HTERT RPE-1 (cell line): ENCODE results near the gene WASF2.
"Not testable (repeated sequence)": the region's sequence is repeated elsewhere in the genome, so short reads cannot be mapped to it uniquely, and the experiment has no call there.

Experiments
- in situ Hi-C: fragments of 300-500 bp; cut with MboI; formaldehyde crosslinking; loops from 4 replicates; pipeline ENCODE4 v1.14.3; 2020; ENCODE audit warnings: low sequenced_read_pairs

WASF2 gene

DNA sequence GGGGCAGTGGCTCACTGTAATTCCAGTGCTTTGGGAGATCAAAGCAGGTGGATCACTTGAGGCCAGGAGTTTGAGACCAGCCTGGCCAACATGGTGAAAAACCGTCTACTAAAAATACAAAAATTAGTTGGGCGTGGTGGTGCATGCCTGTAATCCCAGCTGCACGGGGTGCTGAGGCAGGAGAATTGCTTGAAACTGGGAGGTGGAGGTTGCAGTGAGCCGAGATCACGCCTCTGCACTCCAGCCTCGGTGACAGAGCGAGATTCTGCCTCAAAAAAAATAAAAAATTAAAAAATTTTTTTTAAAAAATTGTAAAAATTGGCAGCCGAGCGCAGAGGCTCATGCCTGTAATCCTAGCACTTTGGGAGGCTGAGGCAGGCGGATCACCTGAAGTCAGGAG lies 31.4 kb downstream of the WASF2 start:
- in situ Hi-C loops: not testable (repeated sequence)

DNA sequence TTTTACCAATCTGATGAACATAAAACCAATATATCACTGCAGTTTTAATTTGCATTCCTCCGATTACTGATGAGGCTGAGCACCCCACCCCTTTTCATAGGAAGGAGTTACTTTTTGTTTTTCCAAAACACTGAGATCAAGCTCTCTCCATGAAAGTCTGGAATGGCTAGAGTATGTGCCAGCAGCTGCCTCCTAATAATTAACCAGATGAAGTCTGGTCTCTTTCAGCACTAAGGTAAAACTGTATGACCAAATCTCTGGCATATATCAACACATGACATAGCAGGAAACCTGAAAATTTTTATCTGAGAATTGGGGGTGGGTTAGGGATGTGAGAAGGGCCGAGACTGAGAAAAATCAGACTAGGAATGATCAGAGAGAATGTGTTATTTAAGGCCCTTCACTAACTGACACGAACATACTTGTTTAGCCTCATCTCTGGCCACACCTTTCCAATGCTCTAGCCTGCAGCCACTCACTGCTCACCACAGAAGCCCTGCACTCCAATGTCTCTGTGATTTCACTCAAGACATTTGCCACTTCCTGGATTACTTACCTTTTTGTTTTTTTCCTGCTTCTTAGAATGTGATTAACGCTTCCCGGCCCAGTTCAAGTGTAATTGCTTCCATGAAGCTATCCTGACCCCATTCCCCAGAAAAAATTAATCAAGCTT lies 34.7 kb downstream of the WASF2 start:
- in situ Hi-C loops: no loop called here

DNA sequence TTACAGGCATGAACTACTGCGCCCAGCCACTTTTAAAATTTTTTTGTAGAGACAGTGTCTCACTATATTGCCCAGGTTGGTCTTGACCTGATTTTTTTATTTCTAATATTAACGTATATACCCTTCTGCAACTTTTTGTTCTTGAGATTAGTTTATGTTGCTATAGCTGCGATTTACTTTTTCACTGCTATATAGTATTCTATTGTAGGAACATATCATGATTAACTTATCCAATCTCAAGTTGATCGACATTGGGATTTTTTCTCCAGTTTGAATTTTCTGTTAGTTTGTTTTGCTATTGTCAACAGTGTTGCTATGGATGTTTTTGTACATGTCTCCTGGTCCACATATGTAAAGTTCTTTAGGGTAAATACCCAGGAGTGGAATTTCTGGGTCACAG lies 35.4 kb downstream of the WASF2 start:
- in situ Hi-C loops: no loop called here

DNA sequence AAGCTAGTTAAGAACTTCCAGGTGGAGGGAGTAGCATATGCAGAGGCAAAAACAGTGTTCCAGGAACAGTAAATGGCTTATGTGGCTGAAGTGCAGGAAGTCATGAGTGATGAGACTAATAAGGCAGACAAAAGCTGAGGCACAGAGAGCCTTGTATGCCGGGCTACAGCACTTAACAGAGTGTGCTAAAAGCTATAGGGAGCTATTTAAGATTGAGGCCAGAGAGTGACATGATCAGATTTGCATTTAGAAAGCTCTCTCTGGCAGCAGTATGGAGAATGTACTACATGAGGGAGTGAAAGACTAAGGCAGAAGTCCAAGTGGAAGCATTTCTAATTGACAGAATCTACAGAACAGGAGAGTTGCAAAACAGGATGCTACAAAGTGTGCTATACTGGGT lies 38.6 kb downstream of the WASF2 start:
- in situ Hi-C loops: no loop called here

DNA sequence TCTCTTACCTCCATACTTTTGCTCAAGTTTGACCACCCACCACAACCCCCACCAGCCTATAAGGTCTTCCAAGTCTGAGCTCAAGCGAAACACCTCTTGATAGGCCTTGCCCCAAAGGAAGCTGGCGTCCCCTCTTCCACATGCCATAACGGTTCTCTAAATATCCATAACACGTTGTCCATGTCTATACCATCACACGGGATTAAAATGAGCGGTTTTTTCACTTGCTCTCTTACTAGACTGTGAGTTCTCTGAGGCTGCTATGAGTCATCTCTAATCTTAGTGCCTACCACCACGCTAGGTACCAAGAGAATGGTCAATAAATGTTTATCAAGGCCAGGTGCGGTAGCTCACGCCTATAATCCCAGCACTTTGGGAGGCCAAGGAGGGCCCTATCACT lies 41.0 kb downstream of the WASF2 start:
- in situ Hi-C loops: no loop called here

DNA sequence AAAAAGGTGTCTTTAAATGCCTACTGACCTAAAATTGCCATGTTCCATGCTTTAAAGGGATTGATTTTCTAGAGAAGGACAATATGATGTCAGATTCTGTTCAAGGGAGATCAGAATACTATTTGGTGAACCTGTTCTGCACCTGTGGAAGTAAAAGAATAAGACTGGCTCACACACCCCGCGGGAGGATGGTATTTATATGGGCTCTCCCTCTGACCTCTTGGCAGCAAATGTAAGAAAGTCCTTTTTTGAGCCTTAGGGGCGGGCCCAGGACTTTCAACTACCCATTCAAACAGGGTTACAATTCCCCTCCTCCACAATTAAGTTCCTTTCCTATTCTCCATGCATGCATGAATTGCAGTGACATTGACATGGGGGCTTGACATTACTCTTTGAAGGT lies 42.1 kb downstream of the WASF2 start:
- in situ Hi-C loops: no loop called here

DNA sequence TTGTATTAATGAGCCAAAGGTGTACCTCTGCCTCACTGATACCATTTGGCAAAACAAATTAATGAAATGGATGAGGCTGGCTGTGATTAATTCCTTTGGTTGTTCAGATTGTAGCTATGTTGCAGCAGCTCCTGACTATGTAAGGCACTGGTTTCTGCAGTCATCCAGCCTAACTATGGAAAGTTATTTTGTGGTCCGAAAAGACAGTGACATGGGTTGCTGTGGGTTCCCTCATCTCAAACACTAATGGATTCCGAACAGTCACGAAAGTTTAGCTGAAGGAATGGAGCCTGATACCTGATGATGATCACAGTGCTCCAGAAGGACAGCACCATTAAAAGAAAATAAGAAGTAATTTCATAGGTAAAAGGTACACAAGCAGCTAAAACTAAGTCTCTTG lies 42.6 kb downstream of the WASF2 start:
- in situ Hi-C loops: no loop called here

DNA sequence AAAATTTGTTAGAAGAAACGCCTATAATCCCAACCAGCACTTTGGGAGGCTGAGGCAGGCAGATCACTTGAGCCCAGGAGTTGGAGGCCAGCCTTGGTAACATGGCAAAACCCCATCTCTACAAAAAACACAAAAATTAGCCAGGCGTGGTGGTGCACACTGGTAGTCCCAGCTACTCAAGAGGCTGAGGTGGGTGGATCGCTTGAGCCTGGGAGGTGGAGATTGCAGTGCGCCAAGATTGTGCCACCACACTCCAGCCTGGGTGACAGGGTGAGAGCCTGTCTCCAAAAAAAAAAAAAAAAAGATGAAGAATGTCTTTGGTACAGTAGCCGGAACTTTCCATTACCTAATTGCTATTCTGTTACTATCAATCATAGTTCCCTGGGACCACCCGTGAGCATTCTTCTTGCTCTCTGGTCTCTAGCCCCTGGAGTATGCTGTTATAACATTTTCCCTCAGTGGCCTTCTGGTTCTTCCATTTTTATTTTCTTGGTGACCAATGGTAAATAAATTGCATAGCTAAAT lies 43.4 kb downstream of the WASF2 start:
- in situ Hi-C loops: no loop called here

DNA sequence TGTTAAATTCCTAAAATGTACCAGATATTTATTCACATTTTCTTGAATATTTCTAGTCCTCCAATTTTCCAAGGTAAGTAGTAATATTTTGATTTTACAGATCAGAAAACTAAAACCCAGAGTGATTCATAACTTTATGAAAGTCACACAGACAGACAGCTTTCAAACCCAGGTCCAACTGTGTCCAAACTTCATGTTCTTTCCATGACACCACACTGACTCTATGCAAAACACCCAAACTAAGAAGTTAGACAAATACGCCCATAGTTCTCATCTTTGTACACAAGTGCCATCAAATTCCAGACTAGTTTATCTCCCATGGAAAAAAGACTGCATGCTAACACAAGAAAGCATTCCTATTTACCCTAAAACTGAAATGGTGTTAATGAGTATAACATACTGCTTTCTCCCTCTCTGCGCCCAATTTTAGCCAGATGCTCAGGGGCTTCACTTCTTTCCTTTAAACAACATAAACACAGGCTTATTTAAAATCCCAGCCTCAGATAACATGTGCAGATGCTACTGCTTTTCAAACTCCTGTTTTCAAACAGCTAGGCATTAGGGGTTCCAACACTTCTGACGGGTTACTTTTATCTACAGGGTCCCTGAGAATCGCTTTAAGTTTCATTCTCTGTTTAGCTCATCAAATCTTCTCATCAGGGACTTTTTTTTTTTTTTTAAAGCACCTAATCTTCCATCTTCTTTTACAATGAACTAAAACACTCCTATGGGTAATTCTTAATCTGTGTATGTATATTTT lies 44.6 kb downstream of the WASF2 start:
- in situ Hi-C loops: no loop called here

DNA sequence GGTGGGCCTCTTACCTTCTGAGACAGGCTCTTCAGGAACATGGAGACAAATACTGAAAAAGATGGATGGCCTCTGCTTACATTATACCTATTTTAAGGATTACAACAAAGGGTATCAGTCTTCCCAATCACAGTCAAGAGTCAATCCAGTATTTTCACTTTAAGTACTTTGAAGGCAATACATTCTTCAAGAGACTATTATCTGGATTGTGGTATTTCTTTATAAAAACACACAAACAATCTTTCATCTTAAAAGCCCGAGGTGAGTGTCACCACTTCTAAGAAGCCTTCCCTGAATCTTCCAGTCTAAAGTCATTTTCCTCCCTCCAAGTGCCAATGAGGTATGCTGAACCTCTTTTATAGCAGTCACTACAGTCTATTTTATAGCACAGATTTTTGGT lies 45.3 kb downstream of the WASF2 start:
- in situ Hi-C loops: no loop called here

DNA sequence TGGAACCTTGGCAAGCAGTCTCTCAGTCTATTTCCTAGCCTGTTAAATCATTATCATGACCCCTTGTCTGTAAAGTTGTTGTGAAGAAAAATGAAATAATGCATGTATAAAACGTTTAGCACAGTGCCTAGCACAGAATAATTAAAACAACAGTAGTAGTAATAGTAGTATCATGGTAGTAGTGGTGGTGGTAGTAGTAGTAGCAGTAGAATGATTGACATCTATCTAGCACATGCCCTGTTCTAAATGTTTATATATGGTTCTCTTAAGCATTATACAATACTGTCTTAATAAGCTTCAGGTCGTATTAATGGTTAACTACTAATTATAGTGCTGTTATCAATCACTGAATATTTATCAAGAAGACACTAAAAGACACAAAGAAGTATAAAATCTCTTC lies 50.8 kb downstream of the WASF2 start:
- in situ Hi-C loops: no loop called here

DNA sequence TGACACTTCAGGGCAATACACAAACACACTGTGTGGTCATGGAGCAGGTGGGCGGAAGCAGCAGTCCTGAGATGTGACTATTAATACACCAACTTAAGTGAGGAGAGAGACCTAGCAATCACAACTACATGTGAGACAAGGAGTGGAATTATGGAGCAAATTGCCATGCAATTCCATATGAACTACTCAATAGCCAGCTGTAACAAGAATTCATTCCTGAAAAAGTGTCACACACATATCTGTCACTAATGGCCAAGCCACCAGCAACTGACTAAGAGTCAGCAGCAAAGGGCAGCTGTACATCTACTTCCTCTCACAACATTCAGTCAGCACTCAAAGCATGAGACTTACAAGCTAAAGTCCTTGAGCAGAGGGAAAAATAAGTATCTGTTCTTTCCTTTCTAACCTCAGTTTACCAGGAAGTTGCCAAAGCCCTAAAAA lies 51.3 kb downstream of the WASF2 start:
- in situ Hi-C loops: no loop called here

DNA sequence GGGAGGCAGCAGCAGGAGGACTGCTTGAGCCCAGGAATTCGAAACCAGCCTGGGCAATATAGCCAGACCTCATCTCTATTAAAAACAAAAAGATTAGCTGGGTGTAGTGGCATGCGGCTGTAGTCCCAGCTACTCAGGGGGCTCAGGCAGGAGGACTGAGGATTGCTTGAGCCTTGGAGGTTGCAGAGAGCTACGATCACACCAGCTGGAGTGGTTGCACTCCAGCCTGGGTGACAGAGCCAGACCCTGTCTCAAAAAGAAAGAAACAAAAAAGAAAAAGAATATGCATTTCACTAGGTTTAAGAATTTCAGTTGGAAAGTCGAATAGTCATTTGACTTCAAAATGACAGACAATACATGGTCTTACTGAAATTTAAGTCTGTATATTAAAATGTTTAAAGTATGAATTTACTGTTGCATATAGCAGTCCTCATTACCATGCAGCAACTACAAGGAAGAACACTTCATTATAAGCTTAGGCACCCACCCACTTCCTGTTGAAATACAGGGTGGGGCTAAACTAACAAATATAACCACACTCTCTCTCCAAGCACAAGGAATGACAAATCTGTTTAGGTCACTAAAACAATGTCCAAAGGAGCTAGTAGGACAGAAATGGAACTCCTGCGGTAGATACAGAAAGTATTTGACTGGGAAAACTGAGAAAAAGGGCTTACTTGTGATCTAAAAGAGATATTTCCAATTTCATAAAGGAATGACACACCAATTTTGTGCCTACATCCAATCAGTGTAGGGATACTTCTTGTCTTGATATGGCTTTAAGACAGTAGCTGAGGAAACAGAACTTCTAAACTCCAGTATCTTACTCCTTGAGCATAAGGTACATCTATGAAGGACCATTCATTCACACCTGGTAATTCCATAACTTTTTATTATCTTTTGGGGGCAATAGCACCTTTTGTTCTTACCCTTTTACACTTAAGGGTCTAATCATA lies 53.5 kb downstream of the WASF2 start:
- in situ Hi-C loops: no loop called here

DNA sequence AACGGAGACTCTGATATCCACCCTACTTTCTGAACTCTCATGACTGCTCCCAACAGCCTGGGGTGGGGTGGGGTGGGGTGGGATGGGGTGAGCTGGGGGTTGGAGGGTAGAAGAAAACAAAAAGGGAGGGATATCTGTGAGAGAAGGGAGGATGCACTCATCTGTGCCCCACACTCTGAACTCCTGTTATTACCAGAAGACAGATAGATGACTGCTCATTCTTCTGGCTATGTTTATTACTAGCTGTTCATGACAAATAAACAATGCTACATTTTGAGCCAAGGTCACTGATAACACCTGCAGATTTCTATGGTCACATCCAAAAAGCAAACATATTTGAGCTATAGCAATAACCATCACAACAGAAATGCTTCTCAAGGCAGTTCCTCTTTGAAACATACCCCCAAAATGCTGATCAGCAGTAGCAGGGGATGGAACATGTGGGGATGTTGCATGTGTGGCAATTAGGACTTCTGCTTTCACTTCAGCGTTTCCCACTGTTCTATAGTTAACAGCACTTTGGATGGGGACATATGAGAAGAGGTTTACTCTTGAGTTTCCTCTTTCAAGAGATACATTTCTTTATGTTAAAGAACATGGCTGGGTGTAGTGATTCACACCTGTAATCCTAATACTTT lies 54.3 kb downstream of the WASF2 start:
- in situ Hi-C loops: no loop called here

DNA sequence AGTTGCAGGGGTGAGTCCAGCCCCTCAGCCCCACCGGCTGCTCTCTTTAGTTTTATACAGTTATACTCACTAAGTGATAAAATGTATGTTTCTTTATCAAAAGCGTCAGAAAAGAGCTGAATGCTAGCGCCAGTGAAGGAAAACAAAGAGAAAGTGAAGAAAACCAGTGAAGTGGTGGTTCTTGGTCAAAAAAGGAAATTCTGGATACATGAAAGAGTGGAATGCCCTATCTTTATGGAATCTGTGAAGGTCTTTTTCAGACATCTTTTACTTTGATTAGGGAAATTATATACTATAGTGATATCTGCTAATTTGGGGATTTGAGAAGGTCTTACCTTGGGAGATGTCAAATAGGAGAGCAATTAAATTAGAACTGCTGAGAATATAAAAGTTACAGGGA lies 56.3 kb downstream of the WASF2 start:
- in situ Hi-C loops: no loop called here

DNA sequence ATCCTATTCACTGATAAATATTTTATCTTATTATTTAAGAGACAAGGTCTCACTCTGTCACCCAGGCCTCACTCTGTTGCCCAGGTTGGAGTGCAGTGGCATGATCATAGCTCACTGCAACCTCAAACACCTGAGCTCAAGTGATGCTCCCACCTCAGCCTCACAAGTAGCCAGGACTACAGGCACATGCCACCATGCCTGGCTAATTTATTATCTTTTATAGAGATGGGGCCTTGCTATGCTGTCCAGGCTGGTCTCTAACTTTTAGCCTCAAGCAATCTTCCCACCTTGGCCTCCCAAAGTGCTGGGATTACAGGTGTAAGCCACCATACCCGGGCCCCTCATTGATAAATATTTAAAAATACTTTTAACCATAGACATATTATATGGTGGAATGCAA lies 57.2 kb downstream of the WASF2 start:
- in situ Hi-C loops: not testable (repeated sequence)

DNA sequence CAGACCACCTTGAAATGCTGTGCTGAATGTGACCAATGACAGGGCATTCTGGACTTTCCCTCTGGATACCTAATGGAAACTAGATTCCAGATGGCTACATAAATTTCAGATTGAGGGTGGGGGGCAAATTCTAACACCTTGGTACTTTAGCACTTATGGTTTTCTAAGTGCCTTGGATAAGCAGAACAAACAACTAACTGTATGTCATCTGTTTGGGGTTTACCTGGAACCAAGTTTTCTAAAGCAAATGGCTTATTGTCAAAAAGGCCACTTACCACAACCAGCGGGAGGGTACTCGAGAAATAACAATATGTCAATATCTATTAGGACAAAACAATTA lies 58.4 kb downstream of the WASF2 start:
- in situ Hi-C loops: no loop called here

DNA sequence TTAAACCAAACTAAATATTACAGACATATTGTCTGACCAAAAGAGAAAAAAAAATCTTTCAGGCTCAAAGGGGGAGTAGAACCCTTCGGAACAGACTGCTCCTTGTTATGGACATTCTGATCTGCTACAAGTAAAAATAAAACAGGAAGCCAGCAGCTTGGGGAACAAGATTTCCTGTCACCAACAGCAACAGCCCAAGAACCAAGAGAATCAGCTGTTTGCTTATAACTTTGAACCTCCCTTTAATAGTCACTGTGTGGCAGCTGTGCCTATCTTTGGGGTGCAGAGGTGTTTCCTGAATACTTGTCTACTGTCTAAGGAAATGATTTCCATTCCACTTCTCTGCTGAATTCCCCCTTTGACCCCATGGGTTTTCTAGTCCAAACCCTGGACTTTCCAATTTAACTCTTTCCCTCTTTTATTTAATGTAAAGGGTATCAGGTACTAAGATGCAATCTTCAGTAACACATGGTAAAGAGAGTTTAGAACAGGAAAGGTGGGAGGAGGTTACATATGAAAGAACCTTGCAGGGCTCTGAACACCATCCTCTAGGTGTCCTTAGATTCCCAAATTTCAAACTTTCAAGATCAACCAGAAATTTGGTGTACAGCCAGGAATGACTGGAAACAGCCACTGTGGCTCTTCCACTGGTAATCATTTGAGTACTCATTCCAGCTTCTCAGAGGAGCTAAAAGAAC lies 58.9 kb downstream of the WASF2 start:
- in situ Hi-C loops: no loop called here

DNA sequence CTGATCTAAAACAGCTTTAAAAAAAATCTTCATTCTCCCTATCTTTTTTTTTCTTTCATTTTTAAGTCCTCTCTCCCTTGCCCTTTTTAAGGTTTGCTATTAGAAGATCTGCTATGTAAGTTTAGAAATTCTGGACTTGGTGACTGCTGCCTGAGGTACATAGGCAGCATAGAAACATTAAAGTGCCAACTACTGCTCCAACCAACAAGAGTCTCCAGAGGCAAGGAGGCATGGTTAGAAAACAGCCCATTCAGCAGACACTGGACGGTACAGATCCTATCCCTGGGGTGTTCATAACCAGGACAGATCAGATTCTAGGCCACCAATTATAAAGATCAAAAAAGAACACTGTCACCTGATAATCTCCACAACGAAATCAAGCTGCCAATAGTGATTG lies 60.9 kb downstream of the WASF2 start:
- in situ Hi-C loops: no loop called here

DNA sequence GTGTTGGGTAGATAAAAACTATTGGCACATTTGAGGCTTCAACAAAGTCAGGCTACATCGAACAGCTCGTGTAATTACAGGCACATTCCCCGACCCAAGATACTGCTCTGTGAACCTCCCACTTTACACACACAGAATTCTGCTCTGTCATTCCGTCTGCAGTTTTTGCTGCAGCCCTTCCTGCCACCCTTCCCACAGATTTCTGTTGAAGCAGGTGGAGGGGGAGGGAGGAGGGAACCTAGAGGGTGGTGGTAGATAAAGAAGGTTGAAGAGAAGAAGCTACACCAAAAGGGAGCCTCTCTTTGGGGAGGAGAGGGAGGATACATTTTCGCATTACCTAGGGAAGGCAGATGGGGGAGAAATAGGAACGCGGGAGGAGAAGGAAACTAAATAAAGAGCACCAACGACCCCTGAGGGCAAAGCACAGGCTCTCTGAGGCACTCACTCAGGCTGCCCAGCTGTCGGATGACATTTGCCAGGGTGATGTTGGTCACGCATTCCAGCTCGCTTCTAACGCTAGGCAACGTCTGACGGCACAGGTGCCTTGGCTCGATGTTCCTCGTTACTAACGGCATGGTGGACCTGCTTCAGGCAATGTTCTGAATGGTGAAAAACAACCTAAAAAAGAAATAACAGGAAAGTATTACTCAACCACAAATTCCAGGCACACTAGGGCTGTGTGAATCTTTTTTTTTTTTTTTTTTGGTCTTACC lies 61.5 kb downstream of the WASF2 start:
- in situ Hi-C loops: no loop called here
